GM15510 (cell line): Measurements from ENCODE around the gene HEPN1.

ENCODE experiments used
- POLR2A ChIP-seq: IDR thresholded peaks from 3 replicates; pipeline ENCODE4 v1.6.1; 2011; ENCODE audit warnings: borderline replicate concordance; ENCODE audit not compliant: insufficient read length; ENCODE audit errors: extremely low read depth

Gene HEPN1

GRCh38 chr11:124917115-124917637, 1.9 kb upstream of the HEPN1 start:
- TF ChIP-seq POLR2A: no peak

- no peak for TF ChIP-seq POLR2A
Observed at GRCh38 chr11:124919898-124920297, 848 bp downstream of the HEPN1 start.

GRCh38 chr11:124920356-124920755, 1.3 kb downstream of the HEPN1 start:
- no peak for TF ChIP-seq POLR2A

- TF ChIP-seq POLR2A: no peak
Observed at GRCh38 chr11:124920870-124921609, 2.0 kb downstream of the HEPN1 start.

GRCh38 chr11:124922831-124923230, 3.8 kb downstream of the HEPN1 start:
- no peak for TF ChIP-seq POLR2A

GRCh38 chr11:124923296-124923695, 4.2 kb downstream of the HEPN1 start:
- no peak for TF ChIP-seq POLR2A

- no peak for TF ChIP-seq POLR2A
Observed at GRCh38 chr11:124928942-124929665, 10.1 kb downstream of the HEPN1 start.

- no peak for TF ChIP-seq POLR2A
Observed at GRCh38 chr11:124930799-124931198, 11.7 kb downstream of the HEPN1 start.

- no peak for TF ChIP-seq POLR2A
Observed at GRCh38 chr11:124934862-124935547, 16.0 kb downstream of the HEPN1 start.

- no peak for TF ChIP-seq POLR2A
Observed at GRCh38 chr11:124935548-124936514, 16.8 kb downstream of the HEPN1 start, which contains the start of gene HEPACAM. Gene HEPACAM (minus strand): TSS chr11:124936047. CDS start chr11:124936006, 41 bp downstream.

GRCh38 chr11:124937336-124937935, 18.4 kb downstream of the HEPN1 start:
- no peak for TF ChIP-seq POLR2A

- no peak for TF ChIP-seq POLR2A
Observed at GRCh38 chr11:124938206-124938765, 19.2 kb downstream of the HEPN1 start.

GRCh38 chr11:124938970-124939369, 19.9 kb downstream of the HEPN1 start:
- no peak for TF ChIP-seq POLR2A
